GM18498 (cell line): ENCODE measurements around the gene H2BK1.

Experiments
- ATAC-seq: cut with Tn5 transposase; IDR thresholded peaks from one replicate; pipeline ENCODE4 v1.9.1; 2021; ENCODE audit warnings: mild to moderate bottlenecking, moderate library complexity; ENCODE audit not compliant: unreplicated experiment

The H2BK1 gene

DNA sequence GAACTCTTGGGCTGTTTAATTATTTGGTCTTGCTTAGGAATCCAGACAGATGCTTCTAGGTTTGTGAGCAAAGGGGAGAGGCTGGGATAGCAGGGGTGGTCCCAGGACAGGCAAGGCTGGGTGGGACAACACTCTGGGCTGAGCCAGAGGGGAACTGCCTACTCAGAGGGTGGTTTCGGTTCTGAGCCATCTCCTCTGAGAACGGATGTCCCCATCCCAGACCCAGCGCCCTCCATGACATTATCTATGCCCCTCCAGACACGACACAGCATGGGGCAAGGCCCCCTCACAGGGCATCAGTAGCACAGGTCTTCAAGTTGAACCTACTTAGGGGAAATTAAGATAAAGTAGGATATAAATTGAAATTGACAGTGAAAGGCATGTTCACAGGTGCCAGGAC is 30.3 kb downstream of the H2BK1 start:
- ATAC-seq: no peak

- ATAC-seq: no peak
Measured at GRCh38 chr7:151179287-151179860, 30.9 kb downstream of the H2BK1 start.

GRCh38 chr7:151178831-151179230 is 31.5 kb downstream of the H2BK1 start:
- no peak for ATAC-seq

DNA sequence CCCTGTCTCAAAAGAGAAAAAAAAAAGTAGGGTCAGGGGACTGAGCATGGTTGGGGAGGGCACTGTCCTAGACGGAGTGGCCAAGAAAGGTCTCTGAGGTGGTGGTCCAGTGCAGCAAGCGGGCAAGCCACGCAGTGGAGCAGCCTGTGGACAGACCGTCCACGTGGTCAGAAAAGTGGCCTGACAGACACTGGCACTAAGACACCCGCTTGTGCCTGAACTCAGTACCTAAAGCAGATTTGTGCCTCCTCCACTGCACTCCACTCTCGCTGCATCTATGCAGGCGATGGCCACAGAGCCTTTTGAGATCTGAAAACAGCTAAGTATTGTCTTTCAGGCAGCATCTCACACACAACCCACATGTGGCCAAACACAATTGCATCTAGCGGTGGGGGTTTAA is 32.1 kb downstream of the H2BK1 start:
- ATAC-seq: no peak

DNA sequence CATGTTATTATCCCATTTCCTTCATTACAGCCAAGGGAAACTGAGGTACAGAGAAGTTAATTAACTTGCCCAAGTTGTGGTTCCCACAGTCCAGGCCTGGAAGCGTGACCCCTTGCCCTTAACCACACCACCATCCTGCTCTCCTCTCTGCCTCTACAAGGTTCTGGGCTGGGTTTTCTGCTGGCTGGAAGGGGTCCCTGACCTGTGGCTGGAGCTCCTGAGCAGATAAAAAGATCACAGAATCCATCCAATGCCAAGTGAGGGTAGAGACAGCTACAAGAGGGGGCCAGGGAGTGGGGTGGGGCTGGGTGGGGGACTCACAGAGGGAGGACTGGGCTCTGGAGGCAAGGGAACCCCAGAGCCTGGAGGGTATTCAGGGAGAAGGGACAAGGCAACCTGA is 33.0 kb downstream of the H2BK1 start:
- no peak for ATAC-seq

DNA sequence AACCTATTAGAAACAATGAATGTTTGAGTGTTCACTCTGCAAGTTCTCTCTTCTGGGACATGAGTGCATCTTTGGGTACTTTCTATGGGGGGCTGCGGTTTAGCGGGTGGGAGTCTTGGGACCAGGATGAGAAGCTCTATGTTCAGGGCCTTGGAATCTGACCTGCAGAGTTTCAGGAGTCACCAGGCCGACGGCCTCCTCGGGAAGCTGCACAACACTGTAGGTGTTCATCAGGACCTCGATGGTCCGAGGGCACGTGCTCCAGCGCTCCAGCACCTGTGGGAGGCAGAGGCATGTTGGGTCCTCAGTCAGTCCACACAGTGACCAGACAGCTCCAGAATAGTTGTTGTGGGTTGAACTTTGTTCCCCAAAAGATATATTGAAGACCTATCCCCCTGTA is 33.9 kb downstream of the H2BK1 start:
- ATAC-seq: no peak

DNA sequence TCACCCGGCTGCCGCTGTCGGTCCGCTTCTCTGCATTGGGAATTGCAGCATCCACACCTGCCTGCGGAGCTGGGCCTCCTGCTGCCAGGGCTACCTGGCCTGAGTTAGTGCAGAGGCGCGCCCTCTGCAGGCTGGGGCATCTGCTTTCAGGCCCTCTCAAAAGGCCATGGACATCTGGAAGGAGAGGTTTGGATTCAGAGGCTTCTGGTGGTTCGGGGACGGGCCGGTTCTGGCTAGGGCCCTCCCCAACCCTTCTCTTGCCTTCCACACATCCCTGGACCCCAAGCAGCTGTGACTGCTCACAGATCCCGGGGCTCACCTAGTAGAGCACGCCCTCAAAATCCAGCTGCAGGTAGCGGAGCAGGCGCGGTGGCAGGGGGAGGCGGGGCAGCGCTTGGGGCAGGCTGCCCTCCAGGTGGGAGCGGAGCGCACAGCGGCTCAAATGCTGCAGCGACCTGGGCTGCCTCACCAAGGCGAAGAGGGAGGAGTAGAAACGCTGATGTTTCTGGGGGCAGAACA is 34.4 kb downstream of the H2BK1 start:
- no peak for ATAC-seq

DNA sequence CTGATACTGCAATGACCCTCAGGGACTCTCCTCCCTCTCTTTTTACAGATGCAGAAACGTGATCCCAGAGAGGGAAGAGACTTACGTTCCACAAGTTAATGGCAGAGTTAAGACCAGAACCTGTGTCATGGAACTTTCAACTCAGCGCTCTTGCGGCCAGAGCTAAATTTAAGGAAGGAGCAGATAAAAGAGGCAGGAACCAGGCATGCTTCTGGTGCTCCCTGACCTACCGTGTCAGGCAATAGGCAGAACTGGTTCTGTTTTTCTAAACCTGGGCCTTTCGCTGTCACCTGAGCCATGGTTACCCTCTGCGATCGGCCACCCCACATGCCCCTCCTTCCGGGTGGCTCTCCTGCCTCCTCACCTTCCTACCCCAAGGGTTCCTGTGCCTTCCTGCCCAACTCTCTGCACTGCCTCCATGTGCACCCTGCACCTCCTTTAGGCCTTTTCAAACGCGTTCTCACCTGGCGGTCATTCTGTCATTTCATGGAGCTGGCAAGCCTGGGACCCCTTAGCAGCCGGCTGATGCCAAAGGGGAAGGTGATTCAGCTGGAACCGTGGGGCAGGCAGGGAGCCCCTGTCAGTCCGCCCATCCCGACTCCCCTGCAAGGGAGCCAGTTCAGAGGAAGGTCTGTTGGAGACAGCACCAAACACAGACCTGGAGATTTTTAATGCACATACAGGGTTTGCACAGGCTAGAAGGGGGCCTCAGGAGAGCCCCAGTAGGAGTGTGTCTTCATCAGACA is 35.1 kb downstream of the H2BK1 start:
- no peak for ATAC-seq

- no peak for ATAC-seq
Measured at GRCh38 chr7:151174246-151175046, 35.8 kb downstream of the H2BK1 start.

GRCh38 chr7:151173386-151174245 is 36.7 kb downstream of the H2BK1 start:
- ATAC-seq: no peak

GRCh38 chr7:151172273-151173141 is 37.8 kb downstream of the H2BK1 start:
- peak; percentile 71 for ATAC-seq

DNA sequence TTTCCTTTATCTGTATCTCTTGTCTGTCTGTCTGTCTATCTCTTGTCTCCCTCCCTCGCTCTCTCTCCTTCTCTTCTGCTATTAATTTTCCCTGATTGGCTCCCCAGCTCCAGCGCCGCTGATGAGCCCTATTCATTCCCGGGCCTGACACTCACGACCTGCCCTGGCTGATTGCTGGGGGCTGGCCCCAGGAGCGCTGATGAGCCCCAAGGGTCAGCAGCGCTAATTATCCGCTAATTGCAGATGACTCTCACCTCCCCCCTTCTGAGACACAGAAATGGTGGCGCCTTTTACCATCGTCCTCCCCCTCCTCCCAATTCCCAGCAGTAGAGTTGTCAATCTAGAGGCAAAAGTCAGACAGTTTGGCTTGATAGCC is 41.5 kb downstream of the H2BK1 start:
- ATAC-seq: no peak

GRCh38 chr7:151168003-151168786 is 42.1 kb downstream of the H2BK1 start:
- ATAC-seq: peak; percentile 61

GRCh38 chr7:151167197-151167961 is 42.9 kb downstream of the H2BK1 start, which contains the start of gene GBX1:
Gene GBX1, minus strand, starts transcription at chr7:151167694. Its CDS starts 146 bp downstream, at chr7:151167548.
- no peak for ATAC-seq

GRCh38 chr7:151166629-151167196 is 43.6 kb downstream of the H2BK1 start:
- no peak for ATAC-seq

DNA sequence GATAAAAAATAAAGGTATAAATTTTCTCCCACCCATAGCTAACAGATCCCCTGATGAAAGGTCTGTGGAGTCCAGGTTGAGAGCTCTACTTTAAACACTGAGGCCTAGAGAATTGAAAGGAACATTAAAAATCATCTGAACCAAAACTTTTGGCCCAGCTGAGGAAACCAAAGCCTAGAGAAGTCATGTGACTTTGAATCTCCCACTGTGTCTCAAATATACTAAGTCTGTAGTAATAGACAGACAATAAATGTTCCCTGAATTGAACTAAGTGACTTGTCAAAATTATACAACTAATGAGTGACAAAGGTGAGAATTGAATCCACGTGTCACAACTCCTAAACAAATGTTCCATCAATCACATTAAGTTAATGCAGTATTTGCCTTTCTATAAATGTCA is 48.5 kb downstream of the H2BK1 start:
- no peak for ATAC-seq
